Muscle of leg (tissue), 11 donors: ENCODE results near the gene ING1. TPM values are rescaled to one million over a fixed set of nuclear protein-coding genes. Genes with fewer than 3 reads are reported as not detected.
A peak's percentile ranks its signal among the peaks of the same experiment; 100 is the strongest.
"Not testable (repeated sequence)": the region's sequence is repeated elsewhere in the genome, so short reads cannot be mapped to it uniquely, and the experiment has no call there.

Experiments
- DNase-seq: peaks from one replicate; pipeline ENCODE4 v3.0.0; 2013
- H3K27ac ChIP-seq: one replicate; pipeline ENCODE4 v1.5.1; 2013; ENCODE audit warnings: mild to moderate bottlenecking, low read length, control low read depth
- H3K27me3 ChIP-seq: one replicate; pipeline ENCODE4 v1.6.1; 2013; ENCODE audit warnings: low read length; ENCODE audit not compliant: control insufficient read depth, insufficient read depth
- H3K36me3 ChIP-seq: one replicate; pipeline ENCODE4 v1.6.1; 2013; ENCODE audit warnings: low read length; ENCODE audit not compliant: control insufficient read depth, insufficient read depth
- H3K4me1 ChIP-seq: one replicate; pipeline ENCODE4 v1.6.1; 2013; ENCODE audit warnings: low read length; ENCODE audit not compliant: control insufficient read depth, insufficient read depth
- H3K4me3 ChIP-seq: one replicate; pipeline ENCODE4 v1.5.1; 2013; ENCODE audit warnings: low read length, control low read depth
- H3K9me3 ChIP-seq: replicated peaks from 2 replicates; pipeline ENCODE4 v1.6.1; 2013; ENCODE audit warnings: low read depth, low read length; ENCODE audit not compliant: control insufficient read depth
- WGBS: methylation state at CpG from one replicate; pipeline ENCODE4 v1.1.5; 2013; ENCODE audit warnings: missing lambda C conversion rate; ENCODE audit not compliant: insufficient coverage; 5-methylcytosine and 5-hydroxymethylcytosine counted together
- polyA plus RNA-seq, 8 donors: library from polyadenylated mRNA; unstranded; fragments of 120-200 nt; gene quantifications; one replicate each; pipeline versions ENCODE4 v1.2.1 to v1.2.3, GENCODE V29; 2013; ENCODE audit warnings: inconsistent platforms in 1 of 8, low replicate concordance in 1 of 8; ENCODE audit not compliant: insufficient read length in 8 of 8, insufficient read depth in 1 of 8
- total RNA-seq: library from RNA; stranded (reverse); fragments of 120-200 nt; gene quantifications from one replicate; pipeline ENCODE4 v1.2.4, GENCODE V29; 2013

The ING1 gene
- total and polyA plus RNA-seq, 9 donors = 6.0 to 16.9 (median 13.5) TPM

DNA sequence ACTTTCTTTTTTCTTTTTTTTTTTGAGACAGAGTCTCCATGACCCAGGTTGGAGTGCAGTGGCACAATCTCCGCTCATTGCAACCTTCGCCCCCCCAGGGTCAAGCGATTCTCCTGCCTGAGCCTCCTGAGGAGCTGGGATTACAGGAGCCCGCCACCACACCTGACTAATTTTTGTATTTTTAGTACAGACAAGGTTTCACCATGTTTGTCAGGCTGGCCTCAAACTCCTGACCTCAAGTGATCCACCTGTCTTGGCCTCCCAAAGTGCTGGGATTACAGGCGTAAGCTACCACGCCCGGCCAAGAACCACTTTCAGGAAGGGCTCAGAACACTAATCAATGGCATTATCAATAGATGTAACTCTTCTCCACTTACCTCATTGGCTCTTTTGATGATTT lies 12.4 kb upstream of the ING1 start:
- Histone ChIP-seq H3K36me3 (peaks cover 56% of the 10 kb centered on the region), H3K4me1 (peaks cover 20% of the 10 kb centered on the region)
- not testable (repeated sequence) for DNase-seq, H3K9me3 ChIP-seq, H3K4me3 ChIP-seq, H3K27ac ChIP-seq, H3K27me3 ChIP-seq
- WGBS = 100% methylated on average over 5 of the region's 7 CpGs

DNA sequence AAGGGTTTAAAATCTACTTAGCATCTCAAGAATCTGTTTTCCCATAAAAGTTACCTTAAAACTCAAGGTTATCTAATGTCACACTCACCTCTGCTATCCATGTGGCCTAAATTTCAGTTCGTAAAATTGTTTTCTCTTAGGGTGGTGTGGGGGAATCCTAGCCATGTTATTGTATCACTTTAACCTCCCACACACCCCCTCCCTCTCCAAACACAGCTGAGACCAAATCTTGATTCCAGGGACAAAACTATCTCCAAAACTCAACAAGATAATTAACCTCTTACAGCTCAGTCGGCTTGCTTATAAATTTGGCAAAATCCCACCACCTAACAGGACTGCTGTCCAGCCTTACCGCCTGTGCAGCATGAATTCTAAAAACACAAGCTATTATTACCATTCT lies 11.4 kb upstream of the ING1 start:
- H3K27ac ChIP-seq = peak overlapping the region; percentile 59
- no peak overlapping the region for H3K4me3 ChIP-seq

DNA sequence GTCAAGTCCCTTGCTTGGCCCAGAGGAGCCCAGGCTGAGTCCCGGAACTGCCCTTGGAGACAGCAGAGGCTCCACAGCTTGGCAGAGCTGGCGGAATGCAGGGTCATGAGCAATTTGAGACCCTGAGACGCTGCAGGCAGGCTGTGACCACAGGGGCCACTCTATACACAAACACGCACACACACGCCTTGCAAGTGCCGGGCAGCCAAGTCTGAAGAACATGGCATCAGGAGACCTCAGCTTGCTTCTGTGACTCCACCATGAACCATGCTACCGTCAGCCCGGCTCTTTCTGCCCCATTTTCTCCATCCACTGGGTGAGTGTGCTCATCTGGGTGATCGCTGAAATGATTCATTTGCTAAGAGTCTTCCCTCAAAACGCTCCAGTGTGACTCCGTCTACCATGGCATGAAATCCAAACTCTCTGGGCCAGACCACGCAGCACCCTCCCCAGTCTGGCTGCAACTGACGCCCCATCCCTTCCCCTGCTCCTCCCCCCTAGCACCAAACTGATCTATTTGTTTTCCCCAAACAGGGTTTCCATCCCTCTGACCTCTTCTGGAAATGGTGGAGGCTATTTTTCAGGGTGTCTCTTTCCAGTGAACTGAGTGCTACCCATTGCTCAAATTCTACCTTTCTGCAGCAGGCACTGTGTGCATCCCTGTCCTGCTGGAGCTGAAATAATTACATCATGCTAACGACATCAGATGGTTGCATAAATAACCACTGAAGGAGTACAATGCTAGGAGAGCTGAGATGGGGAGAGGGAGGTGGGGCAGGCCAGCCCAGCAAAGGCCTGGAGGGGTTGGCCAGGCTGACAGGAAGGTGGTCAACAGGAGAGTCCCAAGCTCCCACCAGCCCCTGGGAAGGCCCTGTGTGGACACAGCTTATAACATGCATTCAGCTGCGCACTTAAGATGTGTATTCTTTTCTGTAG lies 10.6 kb upstream of the ING1 start:
- Histone ChIP-seq H3K4me1 (peaks cover 26% of the 10 kb centered on the region), H3K36me3 (peaks cover 44% of the 10 kb centered on the region), H3K27ac (peak overlapping the region; percentile 65), H3K9me3 (no peaks in the 10 kb centered on the region), H3K27me3 (no peaks in the 10 kb centered on the region), H3K4me3 (no peak overlapping the region)
- peak; percentile 53 for DNase-seq
- WGBS = 79% methylated on average over 12 of the region's 15 CpGs

More for the DNA sequence above, 11.4 kb upstream of the ING1 start:
- Histone ChIP-seq H3K4me1 (peaks cover 26% of the 10 kb centered on the region), H3K36me3 (peaks cover 52% of the 10 kb centered on the region), H3K27me3 (no peaks in the 10 kb centered on the region), H3K9me3 (no peaks in the 10 kb centered on the region)
- no peak for DNase-seq
- no CpG with 5 or more reads among the region's 3 CpGs for WGBS

DNA sequence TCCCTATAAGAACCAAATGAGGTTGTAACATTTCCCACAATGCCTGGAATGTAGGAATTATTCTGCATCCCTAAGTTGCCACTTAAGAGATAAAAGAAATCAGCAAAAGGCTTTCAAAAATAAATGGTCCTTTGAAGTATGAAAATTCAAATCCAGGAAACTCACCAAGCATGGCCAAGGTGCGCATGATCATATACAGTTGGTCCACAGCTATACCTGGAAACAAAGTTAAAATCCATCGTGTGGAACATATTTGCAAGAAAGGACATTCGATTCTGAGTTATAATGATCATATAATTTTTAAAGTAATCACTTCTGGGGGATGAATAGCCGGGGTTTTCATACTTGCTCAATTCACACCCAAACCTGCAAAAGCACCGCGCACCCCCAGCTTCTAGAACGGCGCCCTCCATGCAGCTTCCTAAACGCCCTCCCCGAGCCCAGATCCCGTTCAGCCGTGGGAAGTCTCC lies 8.1 kb upstream of the ING1 start:
- Histone ChIP-seq H3K4me1 (peaks cover 26% of the 10 kb centered on the region), H3K27me3 (no peaks in the 10 kb centered on the region), H3K9me3 (no peaks in the 10 kb centered on the region), H3K4me3 (peak overlapping the region; percentile 64), H3K36me3 (peaks cover 21% of the 10 kb centered on the region), H3K27ac (peak overlapping the region; percentile 23)
- 6% methylated on average over 9 of the region's 12 CpGs for WGBS
- DNase-seq = no peak

DNA sequence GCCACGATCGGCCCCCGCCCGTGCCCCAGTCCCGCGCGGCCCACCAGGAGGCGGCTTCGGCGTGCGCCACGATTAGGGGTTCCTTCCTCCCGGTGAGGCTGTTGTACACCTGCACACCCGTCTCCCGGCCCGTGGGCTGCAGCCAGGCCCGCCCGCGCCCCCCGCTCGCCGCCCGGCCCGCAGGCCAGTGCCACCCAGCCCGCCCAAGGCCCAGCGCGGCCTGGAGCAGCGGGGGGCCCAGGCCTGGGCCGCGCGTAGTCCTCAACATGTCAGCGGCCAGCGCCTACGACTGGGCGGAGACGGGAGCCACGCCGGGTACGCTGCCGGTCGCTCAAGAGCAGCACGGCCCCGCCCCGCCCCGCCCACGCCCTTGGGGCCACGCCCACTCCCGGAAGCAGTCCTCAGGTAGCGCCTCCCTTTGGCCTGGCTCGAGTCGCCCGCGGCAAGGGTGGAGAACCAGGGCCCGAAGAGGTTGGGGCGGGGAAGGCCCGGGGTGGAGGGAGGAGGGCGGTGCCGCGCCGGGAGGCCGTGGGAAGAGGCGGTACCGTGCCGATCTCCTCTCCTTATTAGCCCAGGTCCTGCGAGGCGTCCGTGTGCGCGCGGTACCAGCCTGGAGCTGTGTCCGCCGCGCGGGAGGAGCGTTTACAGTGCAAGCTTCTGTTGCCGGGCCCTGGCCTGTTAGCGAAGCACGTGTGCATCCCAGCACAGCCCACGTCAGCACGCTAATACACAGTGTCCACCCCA lies 7.5 kb upstream of the ING1 start, which contains the start of gene CARS2:
Gene CARS2, minus strand, starts transcription at position 291 of the 744 bp plus-strand sequence. Its CDS starts 23 bp downstream, at position 268.
- Histone ChIP-seq H3K27me3 (no peaks in the 10 kb centered on the region), H3K9me3 (no peaks in the 10 kb centered on the region), H3K4me3 (peak within 1 kb of the TSS; percentile 64), H3K27ac (peak within 1 kb of the TSS; percentile 77), H3K36me3 (peaks cover 17% of the 10 kb centered on the region), H3K4me1 (peaks cover 26% of the 10 kb centered on the region)
- DNase-seq = peak; percentile 97
- under 1% methylated on average over 76 of the region's 80 CpGs for WGBS

DNA sequence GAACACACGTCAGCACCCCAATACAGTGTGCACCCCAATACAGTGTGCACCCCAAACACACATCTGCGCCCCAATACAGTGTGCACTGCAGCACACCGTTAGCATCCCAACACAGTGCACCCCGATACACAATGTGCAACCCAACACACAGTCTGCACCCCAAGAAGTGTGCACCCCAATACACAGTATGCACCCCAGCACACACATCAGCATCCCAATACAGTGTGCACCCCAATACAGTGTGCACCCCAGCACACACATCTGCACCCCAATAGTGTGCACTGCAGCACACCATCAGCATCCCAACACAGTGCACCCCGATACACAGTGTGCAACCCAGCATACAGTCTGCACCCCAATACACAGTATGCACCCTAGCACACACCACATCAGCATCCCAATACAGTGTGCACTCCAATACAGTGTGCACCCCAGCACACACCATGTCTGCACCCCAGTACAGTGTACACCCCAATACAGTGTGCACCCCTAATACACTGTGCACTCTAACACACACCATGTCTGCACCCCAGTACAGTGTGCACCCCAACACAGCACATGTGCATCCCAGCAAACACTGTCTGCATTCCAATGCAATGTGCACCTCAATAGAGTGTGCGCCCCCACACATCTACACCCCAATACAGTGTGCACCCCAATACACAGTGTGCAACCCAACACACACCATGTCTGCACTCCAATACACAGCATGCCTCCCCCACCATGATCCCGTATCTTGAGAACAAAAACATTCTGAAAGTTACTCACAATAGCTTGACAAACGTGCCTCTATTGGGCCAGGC lies 6.7 kb upstream of the ING1 start:
- H3K9me3 ChIP-seq = no peaks in the 10 kb centered on the region
- peak overlapping the region; percentile 64 for H3K4me3 ChIP-seq
- H3K27me3 ChIP-seq = no peaks in the 10 kb centered on the region
- peaks cover 31% of the 10 kb centered on the region for H3K4me1 ChIP-seq
- H3K27ac ChIP-seq = peak overlapping the region; percentile 77
- H3K36me3 ChIP-seq = peaks cover 15% of the 10 kb centered on the region
- WGBS = 65% methylated on average over 6 of the region's 8 CpGs
- DNase-seq = no peak

DNA sequence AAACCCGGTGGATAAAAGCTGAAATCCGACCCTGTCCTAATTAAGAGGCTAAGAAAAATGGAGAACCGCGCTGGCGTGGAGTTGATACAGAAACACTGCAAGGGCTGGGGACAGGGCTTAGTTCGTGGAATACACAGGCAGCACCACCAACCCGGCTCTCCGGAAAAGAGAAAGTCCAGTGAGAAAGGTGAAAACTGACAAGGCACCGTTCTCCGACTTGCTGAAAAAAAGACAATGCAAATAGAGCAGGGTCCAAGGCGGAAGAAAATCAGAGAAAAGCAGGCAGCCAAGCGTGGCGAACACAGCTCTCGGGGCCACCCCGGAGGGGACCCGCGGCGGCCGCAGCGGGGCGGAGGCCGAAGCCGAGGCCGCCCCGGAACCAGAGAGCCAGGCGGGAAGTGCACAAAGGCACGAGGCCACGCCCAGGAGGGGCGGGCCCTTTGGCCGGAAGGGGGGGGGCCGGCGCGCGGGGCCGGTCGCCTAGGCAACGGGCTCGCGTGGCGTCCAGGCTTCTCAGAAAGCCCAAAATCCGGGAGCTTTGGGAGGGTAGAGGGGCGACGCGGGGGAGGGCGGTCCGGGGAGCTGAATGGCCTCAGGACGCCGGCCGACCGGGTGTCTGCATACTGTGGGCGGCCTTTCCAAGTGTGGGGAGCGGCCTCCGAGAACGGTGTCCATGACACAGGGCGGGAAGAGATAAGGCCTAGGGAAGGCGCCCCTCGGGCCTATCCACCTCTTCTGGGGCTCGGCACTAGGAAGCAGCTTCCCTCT lies 1.2 kb upstream of the ING1 start:
- DNase-seq = peak; percentile 97
- peak overlapping the region; percentile 100 for H3K27ac ChIP-seq
- H3K36me3 ChIP-seq = no peaks in the 10 kb centered on the region
- H3K9me3 ChIP-seq = no peaks in the 10 kb centered on the region
- peaks cover 8% of the 10 kb centered on the region for H3K4me1 ChIP-seq
- under 1% methylated on average over 56 of the region's 58 CpGs for WGBS
- peak overlapping the region; percentile 99 for H3K4me3 ChIP-seq
- no peaks in the 10 kb centered on the region for H3K27me3 ChIP-seq

DNA sequence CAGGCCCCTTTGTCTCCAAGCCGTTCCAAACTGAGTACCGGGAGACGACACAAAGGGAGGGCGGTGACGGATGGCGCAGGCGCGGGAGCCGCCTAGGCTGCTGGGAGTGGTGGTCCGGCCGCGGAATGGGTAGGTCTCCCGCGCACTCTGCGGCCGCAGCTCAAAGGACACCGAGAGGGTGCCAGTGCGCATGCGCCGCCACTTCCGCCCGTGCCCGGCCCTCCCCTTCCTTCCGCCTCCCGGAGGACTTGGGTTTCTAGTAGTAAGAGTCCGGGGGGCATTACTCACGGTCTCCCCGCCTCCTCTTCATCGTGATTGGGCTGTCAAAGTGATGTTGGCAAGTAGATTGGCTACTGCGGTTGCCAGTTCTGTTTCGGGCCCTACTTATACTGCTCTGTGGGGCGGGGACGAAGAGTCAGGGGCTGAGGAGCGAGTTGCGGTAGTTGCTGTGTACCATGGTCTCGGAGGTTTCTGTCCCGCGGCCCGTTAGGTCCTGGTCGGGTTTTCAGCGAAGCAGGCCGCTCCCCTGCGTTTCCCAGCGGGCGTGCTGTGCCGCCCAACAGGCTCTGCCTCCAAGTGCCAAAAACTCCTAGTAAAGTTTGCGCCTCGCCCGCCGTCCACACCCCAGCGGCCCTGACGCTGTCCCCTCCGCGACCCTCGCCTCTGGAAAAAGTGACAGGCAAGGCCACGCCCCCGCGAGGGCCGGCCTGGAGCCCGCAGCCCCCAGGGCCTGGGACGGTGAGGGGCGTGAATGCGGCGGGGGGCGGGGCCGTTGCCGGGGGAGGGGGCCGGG lies 455 bp upstream of the ING1 start:
- H3K27me3 ChIP-seq = no peaks in the 10 kb centered on the region
- peak; percentile 100 for DNase-seq
- H3K9me3 ChIP-seq = no peaks in the 10 kb centered on the region
- H3K27ac ChIP-seq = peak overlapping the region; percentile 100
- peaks cover 12% of the 10 kb centered on the region for H3K4me1 ChIP-seq
- 0% methylated on average over 53 of the region's 68 CpGs for WGBS
- no peaks in the 10 kb centered on the region for H3K36me3 ChIP-seq
- H3K4me3 ChIP-seq = peak overlapping the region; percentile 99
